DOHH2 (cell line): ENCODE measurements around the gene ERN1.

Source experiments
- CTCF ChIP-seq: fragments of 200-600 bp; sonication (generic); IDR thresholded peaks from one replicate; pipeline ENCODE4 v1.5.1; 2014; ENCODE audit warnings: antibody characterized with exemption, mild to moderate bottlenecking, low read depth, low read length; ENCODE audit not compliant: poor library complexity, severe bottlenecking
- EZH2phosphoT487 ChIP-seq: fragments of 200-600 bp; sonication (generic); IDR thresholded peaks from 2 replicates; pipeline ENCODE4 v1.6.1; 2017; ENCODE audit warnings: borderline replicate concordance, mild to moderate bottlenecking, antibody characterized with exemption, low read length, moderate library complexity, mixed read lengths

- TF ChIP-seq CTCF (no peak), EZH2phosphoT487 (no peak)
Observed at GRCh38 chr17:64129765-64130558, at the start of gene ERN1.
